Activated CD4-positive, alpha-beta memory T cell treated with anti-CD3 and anti-CD28 coated beads for 36 hours (primary cell): ENCODE data around the gene SETD4. TPM values are rescaled to one million over a fixed set of nuclear protein-coding genes. Genes with fewer than 3 reads are reported as not detected.
A peak's percentile ranks its signal among the peaks of the same experiment; 100 is the strongest.

Source experiments
- CTCF ChIA-PET: fragments of 350-600 bp; sonication (Branson Sonifier 250); formaldehyde crosslinking; loops from one replicate; lab custom pipeline; 2021; ENCODE audit warnings: antibody characterized with exemption, inconsistent platforms; lab: Charles Lee
- POLR2A ChIA-PET: fragments of 350-600 bp; sonication (Branson Sonifier 250); formaldehyde crosslinking; loops from one replicate; lab custom pipeline; 2021; ENCODE audit warnings: antibody characterized with exemption; lab: Charles Lee
- DNase-seq: peaks from one replicate; pipeline ENCODE4 v3.0.0-alpha.2; 2020
- H3K27ac Mint-ChIP-seq: one replicate; pipeline ENCODE4 v1.8.0; 2021; ENCODE audit warnings: mixed read lengths
- H3K27me3 Mint-ChIP-seq: one replicate; pipeline ENCODE4 v1.8.0; 2021; ENCODE audit warnings: mixed read lengths
- H3K36me3 Mint-ChIP-seq: one replicate; pipeline ENCODE4 v1.8.0; 2021; ENCODE audit warnings: mixed read lengths
- H3K4me1 Mint-ChIP-seq: one replicate; pipeline ENCODE4 v1.8.0; 2021; ENCODE audit warnings: low read depth, mixed read lengths
- H3K4me3 Mint-ChIP-seq: one replicate; pipeline ENCODE4 v1.8.0; 2021; ENCODE audit warnings: mild to moderate bottlenecking, mixed read lengths
- H3K9me3 Mint-ChIP-seq: one replicate; pipeline ENCODE4 v1.8.0; 2021; ENCODE audit warnings: mixed read lengths
- intact Hi-C: fragments of 100-400 bp; cut with micrococcal nuclease; formaldehyde crosslinking; loops from one replicate; pipeline ENCODE4 v1.15.1; 2023
- total RNA-seq, 2 experiments: library from RNA; stranded (reverse); gene quantifications; one replicate each; pipeline ENCODE4 v1.2.3, GENCODE V29; 2021

SETD4 gene
- total RNA-seq, 2 experiments from 2014 or later: 13.5 to 18.9 TPM

DNA sequence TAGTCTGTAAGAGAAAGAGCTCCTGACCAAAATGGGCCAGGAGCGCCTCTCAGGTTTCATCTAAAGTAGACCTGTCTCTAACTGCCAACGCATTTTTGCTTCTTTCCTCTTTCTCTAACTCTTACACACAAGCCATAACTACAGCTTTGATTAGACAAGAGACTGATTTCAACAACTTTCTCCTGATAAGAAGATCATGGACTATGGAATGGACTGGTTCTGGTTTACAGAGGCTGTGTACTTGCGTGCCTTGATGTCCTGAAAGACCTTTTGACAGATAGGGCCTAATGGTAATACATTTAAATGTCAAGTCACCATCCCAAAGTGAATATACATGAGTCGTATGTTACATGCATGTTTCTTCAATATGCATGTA, 3.7 kb upstream of the SETD4 start:
- POLR2A ChIA-PET: no interaction called here
- no peak for DNase-seq
- intact Hi-C loops: no loop called here
- Mint-ChIP-seq H3K4me3 (no peak overlapping the region), H3K27me3 (no peaks in the 10 kb centered on the region), H3K36me3 (peaks cover 6% of the 10 kb centered on the region), H3K9me3 (peaks cover 5% of the 10 kb centered on the region), H3K4me1 (peaks cover 15% of the 10 kb centered on the region), H3K27ac (no peak overlapping the region)
- CTCF ChIA-PET: no interaction called here

DNA sequence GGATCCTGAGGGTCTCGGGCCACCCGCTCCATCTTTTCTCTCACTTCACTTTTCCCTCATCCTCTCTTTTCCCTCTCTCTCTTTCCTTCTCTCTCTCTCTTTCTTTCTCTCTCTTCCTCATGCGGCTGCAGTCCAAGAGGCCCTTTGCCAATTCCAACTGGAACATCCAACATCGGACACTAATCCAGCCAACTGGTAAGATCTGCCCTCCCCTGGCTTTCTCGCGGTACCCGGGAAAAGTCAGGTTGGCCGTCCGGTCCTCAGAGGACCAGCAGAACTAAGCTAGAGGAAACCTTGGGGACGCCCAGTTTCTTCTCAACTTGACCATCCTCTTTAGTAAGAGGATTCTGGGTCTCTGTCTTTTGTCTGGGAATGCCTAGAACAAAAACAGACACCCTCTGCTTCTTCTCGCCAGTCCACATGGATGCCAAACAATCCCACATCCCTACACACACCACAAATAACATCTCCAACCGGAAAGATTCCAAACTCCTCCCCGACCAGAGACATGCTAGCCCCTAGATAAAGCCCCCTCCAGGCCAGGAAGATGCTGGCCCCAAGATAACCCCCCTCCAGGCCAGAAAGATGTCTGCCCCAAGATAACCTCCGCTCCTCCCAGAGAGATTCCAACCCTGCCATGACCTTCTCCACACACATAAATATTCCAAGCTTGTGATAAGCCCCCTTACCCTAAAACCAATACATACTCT, 3.2 kb upstream of the SETD4 start:
- Mint-ChIP-seq H3K27me3 (no peaks in the 10 kb centered on the region), H3K27ac (no peak overlapping the region), H3K4me1 (peaks cover 19% of the 10 kb centered on the region), H3K9me3 (no peaks in the 10 kb centered on the region), H3K36me3 (peaks cover 3% of the 10 kb centered on the region), H3K4me3 (no peak overlapping the region)
- intact Hi-C loops: no loop called here
- ChIA-PET CTCF (no interaction called here), POLR2A (no interaction called here)
- DNase-seq: no peak

DNA sequence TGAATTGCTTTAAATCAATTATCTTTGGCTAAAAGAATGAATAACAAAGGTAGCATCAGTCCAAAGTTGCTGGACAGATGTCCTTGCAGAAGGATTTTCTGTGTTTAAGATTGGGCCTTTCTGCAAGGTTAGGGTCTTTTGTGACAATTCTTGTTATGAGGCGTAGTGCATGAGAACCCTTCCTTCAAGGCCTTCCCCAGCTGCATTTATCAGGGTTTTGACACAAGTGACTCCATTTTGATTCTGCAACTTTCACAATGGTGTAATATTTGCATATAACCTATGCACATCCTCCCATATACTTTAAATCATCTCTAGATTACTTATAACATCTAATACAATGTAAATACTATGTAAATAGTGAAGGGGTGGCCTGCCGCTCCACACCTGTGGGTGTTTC, 1.1 kb upstream of the SETD4 start:
- Mint-ChIP-seq H3K9me3 (no peaks in the 10 kb centered on the region), H3K27me3 (no peaks in the 10 kb centered on the region), H3K27ac (no peak overlapping the region), H3K4me3 (peak overlapping the region; percentile 82), H3K36me3 (peaks cover 18% of the 10 kb centered on the region), H3K4me1 (peaks cover 30% of the 10 kb centered on the region)
- ChIA-PET CTCF (no interaction called here), POLR2A (no interaction called here)
- intact Hi-C loops: loop anchor here (2.0 kb wide), 1 partner anchor 51 kb away; no protein-coding TSS in a partner anchor
- DNase-seq: no peak

DNA sequence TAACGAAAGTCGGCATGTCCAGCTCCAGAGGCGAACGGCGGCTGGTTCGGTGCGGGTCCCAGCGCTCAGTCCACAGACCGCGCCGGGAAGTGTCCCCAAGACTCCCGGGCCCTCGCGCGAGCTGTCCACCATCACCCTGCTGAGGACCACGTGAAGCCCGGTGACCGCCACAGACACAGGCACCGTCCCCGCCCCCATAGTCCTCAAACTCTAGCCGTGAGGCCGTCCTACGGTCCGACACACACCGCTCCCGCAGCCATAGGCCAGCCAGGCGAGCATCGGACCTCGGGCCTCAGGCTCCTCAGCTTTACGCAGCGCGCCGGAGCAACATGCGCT, 535 bp downstream of the SETD4 start:
- Mint-ChIP-seq H3K4me1 (peaks cover 20% of the 10 kb centered on the region), H3K27me3 (no peaks in the 10 kb centered on the region), H3K36me3 (peaks cover 33% of the 10 kb centered on the region), H3K9me3 (no peaks in the 10 kb centered on the region), H3K4me3 (peak overlapping the region; percentile 82), H3K27ac (peak overlapping the region; percentile 90)
- no peak for DNase-seq
- POLR2A ChIA-PET: interaction anchor here (0.9 to 2.0 kb wide), 3 partner anchors 10 to 260 kb away, joined by 3 to 26 read pairs (median 3); partner anchors contain the start of genes CBR1 and MORC3
- CTCF ChIA-PET: interaction anchor here (0.6 to 2.5 kb wide), 6 partner anchors 14 to 1976 kb away, joined by 3 to 19 read pairs (median 5); no protein-coding TSS in a partner anchor
- intact Hi-C loops: loop anchor here (1.0 to 2.0 kb wide), 3 partner anchors 10 to 53 kb away; no protein-coding TSS in a partner anchor

DNA sequence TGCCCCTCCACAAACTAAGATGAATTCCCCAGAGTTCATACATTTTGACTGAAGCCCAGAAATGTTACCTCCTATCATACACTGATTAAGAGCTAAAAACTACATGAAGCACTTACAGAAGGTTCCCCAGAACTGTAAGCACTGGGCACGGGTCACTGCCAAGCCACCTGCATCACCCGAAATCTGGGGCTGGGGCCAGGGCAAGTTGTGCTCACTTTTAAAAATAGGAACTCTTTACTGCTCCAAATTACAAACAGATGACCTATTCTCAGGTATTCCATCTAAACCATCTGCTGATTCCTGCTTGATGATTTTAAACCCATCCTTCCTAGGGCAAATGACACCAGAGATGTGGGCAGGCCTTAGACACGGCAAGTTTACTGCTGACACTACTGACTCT, 4.8 kb downstream of the SETD4 start:
- no peak for DNase-seq
- Mint-ChIP-seq H3K36me3 (peaks cover 54% of the 10 kb centered on the region), H3K27ac (no peak overlapping the region), H3K27me3 (no peaks in the 10 kb centered on the region), H3K4me3 (no peak overlapping the region), H3K4me1 (peaks cover 34% of the 10 kb centered on the region), H3K9me3 (no peaks in the 10 kb centered on the region)
- CTCF ChIA-PET: no interaction called here
- intact Hi-C loops: no loop called here
- POLR2A ChIA-PET: no interaction called here

DNA sequence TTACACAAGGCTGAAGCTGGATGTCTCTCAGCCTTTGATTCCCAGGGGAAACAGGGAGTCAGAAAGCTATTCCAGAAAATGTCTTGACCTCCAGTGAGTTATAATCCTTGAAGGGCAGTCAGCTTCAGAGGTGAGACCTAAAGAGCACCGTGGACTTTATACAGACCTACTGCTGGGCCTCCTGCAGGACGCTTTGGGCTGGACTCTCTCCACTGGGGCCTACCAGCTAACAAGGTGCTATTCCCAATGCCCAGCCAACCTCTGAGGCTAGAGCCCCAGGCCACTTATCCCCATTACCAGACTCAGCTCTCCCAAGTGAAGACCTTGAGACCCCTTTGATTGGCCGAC, 6.6 kb downstream of the SETD4 start:
- peak overlapping the region; percentile 6 for H3K27ac Mint-ChIP-seq
- no peaks in the 10 kb centered on the region for H3K27me3 Mint-ChIP-seq
- H3K9me3 Mint-ChIP-seq: no peaks in the 10 kb centered on the region
- peaks cover 62% of the 10 kb centered on the region for H3K36me3 Mint-ChIP-seq
- H3K4me1 Mint-ChIP-seq: peaks cover 26% of the 10 kb centered on the region
- DNase-seq: no peak
- intact Hi-C loops: no loop called here
- H3K4me3 Mint-ChIP-seq: no peak overlapping the region
- POLR2A ChIA-PET: no interaction called here
- CTCF ChIA-PET: interaction anchor here (1.8 kb wide), 1 partner anchor 58 kb away, joined by 8 read pairs; no protein-coding TSS in a partner anchor

DNA sequence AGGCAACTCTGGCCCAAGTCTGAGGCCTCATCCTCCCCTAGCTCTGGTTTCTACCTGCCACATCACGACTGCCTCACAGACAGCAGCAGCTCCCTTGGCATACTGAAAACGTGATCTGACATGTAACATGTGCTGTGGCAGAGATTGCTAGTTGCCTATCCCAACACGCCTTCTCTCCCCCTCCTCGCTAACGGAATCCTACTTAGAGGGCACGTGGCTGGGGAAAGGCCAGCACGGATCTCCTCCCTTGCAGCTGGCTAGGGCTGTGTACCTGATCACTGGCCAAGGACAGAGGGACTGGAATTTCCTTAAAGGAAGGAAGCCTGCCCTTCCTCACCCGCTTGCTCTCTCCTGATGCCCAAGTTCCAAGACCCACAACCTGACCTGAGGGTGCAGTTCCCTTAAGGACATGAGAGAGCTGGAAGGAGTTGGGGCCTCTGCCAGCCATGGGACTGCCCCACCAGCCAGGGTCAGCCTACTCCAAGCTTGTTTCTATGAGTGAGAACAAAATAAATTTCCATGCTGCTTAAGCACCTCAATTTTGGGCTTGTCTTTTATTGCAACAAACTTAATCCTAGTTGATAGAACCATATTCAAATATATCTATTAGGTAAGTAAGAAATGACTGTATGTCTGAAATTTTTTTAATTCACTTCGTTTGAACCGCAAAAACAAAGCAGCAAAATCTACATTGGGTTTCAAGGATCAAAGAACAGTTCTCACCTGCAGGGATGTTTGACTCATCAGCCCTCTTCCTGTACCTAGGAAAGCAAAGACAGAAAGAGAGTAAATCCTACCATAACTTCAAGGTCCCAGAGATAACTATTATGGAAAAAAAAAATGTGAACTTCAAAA, 7.2 kb downstream of the SETD4 start:
- intact Hi-C loops: no loop called here
- no peaks in the 10 kb centered on the region for H3K27me3 Mint-ChIP-seq
- H3K36me3 Mint-ChIP-seq: peaks cover 63% of the 10 kb centered on the region
- H3K27ac Mint-ChIP-seq: no peak overlapping the region
- DNase-seq: no peak
- H3K4me3 Mint-ChIP-seq: no peak overlapping the region
- ChIA-PET CTCF (interaction anchor here (1.8 kb wide), 1 partner anchor 59 kb away, joined by 8 read pairs; no protein-coding TSS in a partner anchor), POLR2A (no interaction called here)
- no peaks in the 10 kb centered on the region for H3K9me3 Mint-ChIP-seq
- H3K4me1 Mint-ChIP-seq: peaks cover 20% of the 10 kb centered on the region

DNA sequence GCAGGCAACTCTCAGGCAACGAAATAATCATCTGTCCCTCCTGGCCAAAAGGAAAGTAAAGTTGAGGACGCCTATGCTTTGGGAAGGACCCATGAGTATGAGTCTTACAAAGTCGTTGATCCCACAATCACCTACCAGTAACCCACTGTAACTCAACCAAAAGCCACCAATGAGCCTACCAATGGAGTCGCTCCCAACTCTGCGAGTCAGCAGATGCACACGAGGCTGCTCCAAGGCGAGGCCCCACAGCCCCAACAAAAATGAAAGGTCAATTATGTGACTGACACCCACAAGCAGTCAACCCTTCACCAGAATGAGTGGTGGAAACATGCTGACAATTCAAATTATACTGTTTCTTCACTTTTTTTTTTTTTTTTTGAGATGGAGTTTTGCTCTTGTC, 12.0 kb downstream of the SETD4 start:
- Mint-ChIP-seq H3K36me3 (peaks cover 45% of the 10 kb centered on the region), H3K4me1 (peaks cover 7% of the 10 kb centered on the region), H3K27ac (no peak overlapping the region), H3K27me3 (no peaks in the 10 kb centered on the region), H3K4me3 (no peak overlapping the region), H3K9me3 (no peaks in the 10 kb centered on the region)
- intact Hi-C loops: no loop called here
- CTCF ChIA-PET: no interaction called here
- POLR2A ChIA-PET: no interaction called here
- peak; percentile 12 for DNase-seq

DNA sequence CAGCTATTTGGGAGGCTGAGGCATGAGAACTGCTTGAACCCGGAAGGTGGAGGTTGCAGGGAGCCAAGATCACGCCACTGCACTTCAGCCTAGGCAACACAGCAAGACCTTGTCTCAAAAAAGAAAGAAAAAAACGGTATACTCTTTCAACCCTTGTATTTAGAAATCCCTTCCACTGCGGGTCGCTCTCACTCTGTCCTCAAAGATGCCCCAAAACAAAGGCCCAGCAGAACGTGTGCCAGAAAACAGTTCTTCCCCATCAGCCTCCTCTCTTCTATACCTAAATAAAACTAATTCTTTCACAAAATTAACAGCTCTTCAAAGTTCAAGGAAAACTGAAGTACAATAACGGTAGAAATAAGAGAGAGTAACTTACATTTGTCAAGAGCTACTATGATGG, 13.2 kb downstream of the SETD4 start:
- H3K4me1 Mint-ChIP-seq: no peaks in the 10 kb centered on the region
- H3K4me3 Mint-ChIP-seq: no peak overlapping the region
- no peaks in the 10 kb centered on the region for H3K9me3 Mint-ChIP-seq
- H3K27me3 Mint-ChIP-seq: no peaks in the 10 kb centered on the region
- ChIA-PET POLR2A (no interaction called here), CTCF (no interaction called here)
- no peak for DNase-seq
- intact Hi-C loops: no loop called here
- H3K36me3 Mint-ChIP-seq: peaks cover 42% of the 10 kb centered on the region
- no peak overlapping the region for H3K27ac Mint-ChIP-seq

DNA sequence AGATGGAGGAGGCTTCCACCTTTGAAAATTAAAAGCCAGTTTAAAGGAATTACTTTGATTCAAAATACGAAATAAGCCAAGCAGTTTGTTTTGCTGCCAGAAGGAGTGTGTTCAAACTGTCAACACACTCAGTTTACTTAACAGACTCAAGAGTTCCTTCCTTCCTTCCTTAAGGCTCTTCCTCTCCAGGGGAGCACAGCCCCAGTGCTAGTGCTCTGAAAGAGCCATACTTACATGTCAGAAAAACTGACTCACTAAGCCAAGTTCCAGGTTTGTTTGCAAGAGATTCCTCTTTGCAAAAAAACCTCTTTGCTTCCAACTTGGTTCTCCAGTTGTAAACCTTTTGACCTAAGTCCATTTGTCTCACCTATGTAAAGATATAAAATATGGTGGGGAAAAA, 14.3 kb downstream of the SETD4 start:
- Mint-ChIP-seq H3K27me3 (no peaks in the 10 kb centered on the region), H3K36me3 (peaks cover 41% of the 10 kb centered on the region), H3K27ac (no peak overlapping the region), H3K9me3 (no peaks in the 10 kb centered on the region), H3K4me1 (no peaks in the 10 kb centered on the region), H3K4me3 (no peak overlapping the region)
- intact Hi-C loops: no loop called here
- DNase-seq: no peak
- CTCF ChIA-PET: interaction anchor here (0.9 kb wide), 1 partner anchor 17 kb away, joined by 3 read pairs; no protein-coding TSS in a partner anchor
- POLR2A ChIA-PET: no interaction called here

DNA sequence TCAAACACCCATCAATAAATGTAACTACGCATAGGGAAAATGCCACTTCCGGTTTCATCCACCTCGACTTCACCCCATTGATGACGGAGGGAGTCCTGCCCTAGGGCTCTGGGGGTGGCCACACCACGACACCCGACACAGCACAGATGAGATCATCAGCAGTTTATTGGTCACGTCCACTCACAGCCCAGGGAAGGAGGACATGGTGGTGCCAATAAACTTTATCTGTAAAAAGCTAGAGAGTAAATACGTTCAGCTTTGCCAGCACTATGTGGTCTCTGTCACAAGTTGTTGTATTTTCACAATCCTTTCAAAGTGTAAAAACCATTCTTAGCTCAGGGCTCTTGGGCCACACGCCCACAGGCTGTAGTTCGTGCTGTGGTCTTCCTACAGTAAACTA, 16.3 kb downstream of the SETD4 start:
- ChIA-PET CTCF (no interaction called here), POLR2A (no interaction called here)
- no peaks in the 10 kb centered on the region for H3K27me3 Mint-ChIP-seq
- H3K9me3 Mint-ChIP-seq: no peaks in the 10 kb centered on the region
- H3K36me3 Mint-ChIP-seq: peaks cover 36% of the 10 kb centered on the region
- H3K4me3 Mint-ChIP-seq: no peak overlapping the region
- intact Hi-C loops: no loop called here
- no peak for DNase-seq
- H3K27ac Mint-ChIP-seq: no peak overlapping the region
- no peaks in the 10 kb centered on the region for H3K4me1 Mint-ChIP-seq

DNA sequence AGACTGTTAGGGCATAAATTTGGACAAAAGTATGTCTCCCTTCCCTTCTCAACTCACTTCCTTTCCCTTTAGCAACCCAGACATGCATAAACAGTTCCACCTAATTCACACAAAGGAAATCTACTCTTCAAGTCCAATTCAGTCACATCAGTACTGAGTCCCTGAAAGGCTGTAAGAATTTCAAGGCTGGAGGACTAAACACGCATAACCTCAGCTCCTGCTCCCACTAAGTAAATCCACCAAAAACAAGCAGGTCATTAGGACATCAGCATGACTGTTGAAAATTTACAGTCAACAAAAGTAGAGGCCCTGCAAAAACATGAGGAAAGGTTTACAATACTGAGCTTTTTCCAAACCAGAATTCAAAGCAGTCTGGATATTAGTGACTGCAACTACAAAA, 18.4 kb downstream of the SETD4 start:
- CTCF ChIA-PET: interaction anchor here (0.8 to 1.3 kb wide), 4 partner anchors 11 to 71 kb away, joined by 3 to 4 read pairs (median 3); no protein-coding TSS in a partner anchor
- Mint-ChIP-seq H3K27ac (no peak overlapping the region), H3K27me3 (no peaks in the 10 kb centered on the region), H3K36me3 (peaks cover 36% of the 10 kb centered on the region), H3K4me1 (no peaks in the 10 kb centered on the region), H3K4me3 (no peak overlapping the region), H3K9me3 (no peaks in the 10 kb centered on the region)
- intact Hi-C loops: no loop called here
- no peak for DNase-seq
- POLR2A ChIA-PET: no interaction called here
